GM19025 (cell line): Measurements from ENCODE around the gene PFN2.
"Not testable (repeated sequence)": the region's sequence is repeated elsewhere in the genome, so short reads cannot be mapped to it uniquely, and the experiment has no call there.

Experiments used
- ATAC-seq: cut with Tn5 transposase; IDR thresholded peaks from one replicate; pipeline ENCODE4 v1.9.1; 2021; ENCODE audit warnings: mild to moderate bottlenecking, low read depth, moderate library complexity; ENCODE audit not compliant: unreplicated experiment

Gene PFN2

GRCh38 chr3:149969110-149969939, 1.4 kb downstream of the PFN2 start:
- no peak for ATAC-seq

DNA sequence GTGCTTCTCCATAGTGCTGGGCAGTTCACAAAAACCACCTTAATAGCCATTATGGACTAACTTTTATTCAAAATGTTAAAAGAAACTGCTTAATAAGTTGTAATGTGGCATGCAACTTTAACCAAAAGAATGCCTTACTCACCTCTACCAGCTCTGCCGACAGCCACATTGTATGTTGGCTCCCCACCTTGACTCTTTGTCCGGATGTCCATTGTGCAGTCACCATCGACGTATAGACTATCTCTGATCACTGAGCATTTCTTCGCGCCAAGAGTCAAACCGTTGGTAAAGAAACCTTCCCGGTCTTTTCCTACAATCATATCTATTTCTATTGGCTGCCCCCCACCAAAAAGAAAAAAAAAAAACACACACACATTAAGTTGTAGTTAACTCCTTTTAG, 2.5 kb downstream of the PFN2 start:
- no peak for ATAC-seq

GRCh38 chr3:149967086-149967685, 3.5 kb downstream of the PFN2 start:
- no peak for ATAC-seq

DNA sequence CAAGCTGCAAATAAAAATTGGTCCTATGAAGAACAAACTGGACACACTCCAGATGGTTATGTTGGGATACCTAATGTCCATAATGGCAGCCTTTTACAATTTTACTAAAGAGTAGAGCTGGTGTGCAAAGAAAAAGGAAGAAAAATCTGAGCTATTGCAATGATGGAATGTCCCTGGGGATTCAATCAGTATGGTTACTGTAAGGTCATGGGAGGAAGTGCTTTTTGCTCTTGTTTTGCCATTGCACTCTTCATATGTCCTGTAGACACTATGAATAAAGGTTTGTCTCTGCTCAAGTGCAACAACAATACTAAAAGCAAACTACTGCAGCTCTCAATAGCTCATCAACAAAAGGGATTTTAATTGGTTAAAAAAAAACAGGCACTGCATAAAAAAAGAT, 5.4 kb downstream of the PFN2 start:
- no peak for ATAC-seq

DNA sequence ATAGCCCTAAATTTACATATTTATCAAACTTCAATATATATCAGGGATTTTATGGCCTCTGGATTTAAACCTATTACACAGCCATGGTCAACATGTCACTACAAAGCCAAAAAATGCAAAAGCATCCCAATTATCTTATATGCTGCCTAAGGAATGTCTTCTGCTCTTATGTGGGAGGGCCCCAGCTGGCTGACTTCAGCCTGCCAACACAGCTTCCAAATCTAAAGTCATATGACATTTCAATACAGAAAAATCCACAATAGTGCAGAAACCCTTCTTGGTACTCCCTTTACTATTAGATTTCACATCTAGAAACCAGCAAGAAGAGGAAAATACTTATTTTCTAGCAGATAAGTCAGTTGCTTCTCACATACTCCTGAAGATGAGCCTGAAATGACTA, 6.4 kb downstream of the PFN2 start:
- no peak for ATAC-seq

DNA sequence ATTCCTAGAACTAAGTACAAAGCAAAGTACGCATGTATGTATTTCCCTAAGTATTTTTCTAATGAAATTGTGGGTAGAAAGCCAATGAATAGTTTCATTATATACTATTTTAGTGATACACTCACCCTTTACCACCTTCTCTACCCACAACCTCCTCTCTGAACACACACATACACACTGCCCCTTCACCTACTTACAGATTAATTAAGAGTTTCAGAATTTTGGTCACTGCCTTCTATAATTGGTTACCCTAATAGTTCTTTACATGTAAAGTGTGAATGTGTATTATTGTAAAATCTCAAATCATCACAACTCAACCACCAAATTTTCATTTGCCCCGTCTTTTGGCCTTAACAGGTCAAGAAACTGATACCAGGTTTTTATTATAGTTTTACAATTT, 7.2 kb downstream of the PFN2 start:
- ATAC-seq, result no peak

- no peak for ATAC-seq
These were observed 11.3 kb downstream of the PFN2 start for GRCh38 chr3:149959443-149959842.

GRCh38 chr3:149958171-149958796, 12.4 kb downstream of the PFN2 start:
- ATAC-seq, result no peak

- ATAC-seq, result no peak
These were observed 13.2 kb downstream of the PFN2 start for GRCh38 chr3:149957361-149958125.

DNA sequence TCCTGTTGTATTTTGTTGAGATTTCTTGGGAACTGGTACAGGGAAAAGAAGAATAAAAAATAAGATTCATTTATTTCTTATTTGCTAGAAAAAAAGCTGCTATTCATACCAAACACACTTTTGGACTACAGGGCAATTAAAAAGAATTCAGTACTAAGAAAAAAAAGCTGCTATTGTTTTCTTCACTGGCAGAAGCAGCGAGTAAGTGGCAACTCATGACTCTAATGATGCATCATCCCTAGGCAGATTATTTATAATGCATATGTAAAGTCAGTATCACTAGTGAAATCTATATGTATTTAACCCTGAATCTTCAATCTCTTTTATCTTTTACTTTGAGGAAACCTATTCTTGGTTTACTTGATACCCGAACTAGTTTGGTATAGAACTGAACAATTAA, 15.2 kb downstream of the PFN2 start:
- no peak for ATAC-seq

GRCh38 chr3:149954812-149955211, 15.9 kb downstream of the PFN2 start:
- no peak for ATAC-seq

- no peak for ATAC-seq
These were observed 21.5 kb downstream of the PFN2 start for GRCh38 chr3:149949181-149949580.

DNA sequence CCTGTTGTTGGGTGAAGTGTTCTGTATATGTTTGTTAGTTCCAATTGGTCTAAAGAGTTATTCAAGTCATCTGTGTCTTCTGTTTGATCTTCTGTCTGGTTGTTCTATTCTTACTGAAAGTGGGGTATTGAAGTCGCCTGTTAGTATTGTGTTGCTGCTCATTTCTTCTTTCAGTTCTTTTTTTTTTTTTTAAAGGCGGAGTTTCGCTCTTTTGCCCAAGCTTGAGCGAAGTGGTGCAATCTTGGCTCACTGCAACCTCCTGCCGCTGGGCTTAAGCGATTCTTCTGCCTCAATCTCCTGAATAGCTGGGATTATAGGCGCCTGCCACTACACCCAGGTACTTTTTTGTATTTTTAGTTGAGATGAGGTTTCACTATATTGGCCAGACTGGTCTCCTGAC, 23.5 kb downstream of the PFN2 start:
- ATAC-seq, result no peak

GRCh38 chr3:149943966-149944365, 26.7 kb downstream of the PFN2 start:
- ATAC-seq, result not testable (repeated sequence)

GRCh38 chr3:149942409-149942808, 28.3 kb downstream of the PFN2 start:
- no peak for ATAC-seq

DNA sequence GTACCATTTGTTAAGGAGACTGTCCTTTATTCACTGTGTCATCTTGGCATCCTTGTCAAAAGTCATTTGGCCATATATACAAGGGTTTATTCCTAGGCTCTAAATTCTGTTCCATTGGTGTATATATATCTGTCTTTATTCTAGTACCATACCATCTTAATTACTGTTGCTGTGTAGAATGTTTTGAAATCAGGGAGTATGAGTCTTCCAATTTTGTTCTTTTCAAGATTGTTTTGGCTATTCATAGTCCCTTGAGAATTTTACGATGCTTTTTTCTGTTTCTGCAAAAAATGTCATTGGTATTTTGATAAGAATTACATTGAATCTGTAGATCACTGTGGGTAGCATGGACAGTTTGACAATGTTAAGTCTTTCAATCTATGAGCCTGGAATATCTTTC, 28.7 kb downstream of the PFN2 start:
- no peak for ATAC-seq

- no peak for ATAC-seq
These were observed 29.5 kb downstream of the PFN2 start for GRCh38 chr3:149941186-149941585.

- ATAC-seq, result not testable (repeated sequence)
These were observed 32.2 kb downstream of the PFN2 start for GRCh38 chr3:149938392-149939055.

DNA sequence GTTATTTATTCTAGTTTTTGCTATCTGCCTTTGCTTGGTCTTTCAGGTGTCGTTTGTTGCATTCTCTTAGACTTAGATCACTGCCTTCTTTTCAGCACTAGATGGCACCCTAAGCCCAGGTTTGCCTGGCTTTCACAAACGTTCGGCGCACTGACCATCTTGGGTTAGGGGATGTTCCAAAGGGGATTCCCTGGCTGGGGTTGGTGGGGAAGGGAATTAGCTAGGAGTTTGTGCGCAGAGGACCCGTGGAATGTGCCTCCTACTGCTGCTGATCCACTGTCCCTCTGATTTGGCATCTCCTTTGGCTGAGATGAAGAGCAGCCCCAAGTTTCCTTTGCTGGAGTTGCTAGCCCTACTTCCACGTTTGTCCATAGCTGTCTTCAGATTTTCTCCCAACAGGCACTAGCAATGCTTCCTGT, 33.9 kb downstream of the PFN2 start:
- no peak for ATAC-seq

DNA sequence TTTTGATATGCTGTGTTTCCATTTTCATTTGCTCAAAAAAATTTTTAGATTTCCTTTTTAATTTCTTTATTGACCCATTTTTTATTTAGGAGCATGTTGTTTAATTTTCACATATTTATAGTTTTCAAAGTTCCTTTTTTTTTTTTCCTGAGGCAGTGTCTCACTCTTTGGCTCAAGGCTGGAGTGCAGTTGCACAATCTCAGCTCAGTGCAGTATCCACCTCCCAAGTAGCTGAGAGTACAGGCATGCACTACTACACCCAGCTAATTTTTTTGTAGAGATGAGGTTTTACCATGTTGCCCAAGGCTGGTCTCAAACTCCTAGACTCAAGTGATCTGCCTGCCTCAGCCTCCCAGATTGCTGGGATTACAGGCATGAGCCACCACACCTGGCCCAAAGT, 36.2 kb downstream of the PFN2 start:
- no peak for ATAC-seq
